IMR-90 (cell line): ENCODE results near the gene LARGE2. TPM values are rescaled to one million over a fixed set of nuclear protein-coding genes. Genes with fewer than 3 reads are reported as not detected.

Experiments used
- ATAC-seq: fragments of 200-7000 bp; cut with Tn5 transposase; 2 replicates; pipeline ENCODE4 v1.9.1; 2020; ENCODE audit warnings: low read depth, mild to moderate bottlenecking, moderate library complexity
- BruUV-seq: library from RNA; stranded (reverse); fragments of 400-500 nt; replicated peaks from 2 replicates; lab custom pipeline; 2021; lab: Mats Ljungman, UMichigan
- CTCF ChIA-PET: fragments of 300-600 bp; formaldehyde crosslinking; extraction: SDS; loops from one replicate; lab custom pipeline; 2021; ENCODE audit warnings: antibody characterized with exemption; lab: Yijun Ruan, JAX
- POLR2A ChIA-PET: fragments of 300-600 bp; sonication (Branson Sonifier 250); formaldehyde crosslinking; loops from one replicate; lab custom pipeline; 2022; ENCODE audit warnings: antibody characterized with exemption; ENCODE audit not compliant: unreplicated experiment; lab: Charles Lee
- DNase-seq: peaks from one replicate; pipeline ENCODE4 v3.0.0; 2013
- H2AFZ ChIP-seq: replicated peaks from 2 replicates; pipeline ENCODE3; 2013; ENCODE audit warnings: low read length, mild to moderate bottlenecking; ENCODE audit not compliant: poor library complexity
- H2AK5ac ChIP-seq: 2 replicates; pipeline ENCODE4 v1.6.1; 2013; ENCODE audit warnings: low read depth, low read length, inconsistent platforms
- H2AK9ac ChIP-seq: replicated peaks from 2 replicates; pipeline ENCODE3; 2013; ENCODE audit warnings: mild to moderate bottlenecking, low read depth, low read length, moderate library complexity; ENCODE audit not compliant: poor library complexity
- H2BK120ac ChIP-seq: 2 replicates; pipeline ENCODE4 v1.6.1; 2013; ENCODE audit warnings: low read depth, low read length, inconsistent platforms
- H2BK15ac ChIP-seq: 3 replicates; pipeline ENCODE4 v1.6.1; 2013; ENCODE audit warnings: low read depth, low read length, inconsistent platforms
- H2BK20ac ChIP-seq: 2 replicates; pipeline ENCODE4 v1.6.1; 2013; ENCODE audit warnings: low read depth, mild to moderate bottlenecking, inconsistent platforms, low read length, moderate library complexity
- H2BK5ac ChIP-seq: 2 replicates; pipeline ENCODE4 v1.6.1; 2013; ENCODE audit warnings: mild to moderate bottlenecking, low read depth, low read length, inconsistent platforms; ENCODE audit not compliant: poor library complexity, severe bottlenecking
- H3K14ac ChIP-seq: replicated peaks from 2 replicates; pipeline ENCODE4 v1.6.1; 2013; ENCODE audit warnings: low read depth, low read length, inconsistent platforms
- H3K18ac ChIP-seq: 2 replicates; pipeline ENCODE4 v1.6.1; 2013; ENCODE audit warnings: low read depth, low read length, control low read depth
- H3K23ac ChIP-seq: 2 replicates; pipeline ENCODE4 v1.6.1; 2013; ENCODE audit warnings: low read depth, low read length, inconsistent platforms
- H3K27ac ChIP-seq: 2 replicates; pipeline ENCODE4 v1.5.1; 2013; ENCODE audit warnings: mild to moderate bottlenecking, control low read depth, low read length; ENCODE audit not compliant: insufficient read depth
- H3K27me3 ChIP-seq: 2 replicates; pipeline ENCODE4 v1.6.1; 2013; ENCODE audit warnings: low read length; ENCODE audit not compliant: control insufficient read depth, insufficient read depth
- H3K36me3 ChIP-seq: 2 replicates; pipeline ENCODE4 v1.6.1; 2013; ENCODE audit warnings: low read length, mixed read lengths; ENCODE audit not compliant: control insufficient read depth, insufficient read depth
- H3K4ac ChIP-seq: 2 replicates; pipeline ENCODE4 v1.6.1; 2013; ENCODE audit warnings: low read depth, low read length, inconsistent platforms
- H3K4me1 ChIP-seq: 2 replicates; pipeline ENCODE4 v1.6.1; 2013; ENCODE audit warnings: low read length, mixed read lengths; ENCODE audit not compliant: control insufficient read depth, insufficient read depth
- H3K4me2 ChIP-seq: 2 replicates; pipeline ENCODE4 v1.6.1; 2013; ENCODE audit warnings: low read depth, mild to moderate bottlenecking, control low read depth, low read length, moderate library complexity
- H3K4me3 ChIP-seq: 2 replicates; pipeline ENCODE4 v1.5.1; 2013; ENCODE audit warnings: low read depth, mild to moderate bottlenecking, control low read depth, low read length, moderate library complexity; ENCODE audit not compliant: insufficient read depth
- H3K56ac ChIP-seq: 2 replicates; pipeline ENCODE4 v1.6.1; 2013; ENCODE audit warnings: low read length, inconsistent platforms; ENCODE audit not compliant: insufficient read depth; ENCODE audit errors: extremely low read depth
- H3K79me1 ChIP-seq, 2 experiments: 2 replicates each; pipeline ENCODE4 v1.6.1; 2013; ENCODE audit warnings: low read length in 2 of 2, inconsistent platforms in 1 of 2, low read depth in 1 of 2
- H3K9ac ChIP-seq: 2 replicates; pipeline ENCODE4 v1.6.1; 2013; ENCODE audit warnings: low read depth, low read length, control low read depth
- H3K9me1 ChIP-seq: 2 replicates; pipeline ENCODE4 v1.6.1; 2013; ENCODE audit warnings: low read length, inconsistent platforms; ENCODE audit not compliant: insufficient read depth
- H3K9me3 ChIP-seq: 2 replicates; pipeline ENCODE4 v1.6.1; 2013; ENCODE audit warnings: low read length; ENCODE audit not compliant: control insufficient read depth, insufficient read depth
- H4K20me1 ChIP-seq: 2 replicates; pipeline ENCODE4 v1.6.1; 2013; ENCODE audit warnings: low read length, inconsistent platforms; ENCODE audit not compliant: insufficient read depth
- H4K5ac ChIP-seq: 2 replicates; pipeline ENCODE4 v1.6.1; 2013; ENCODE audit warnings: mild to moderate bottlenecking, low read depth, low read length, control low read depth
- H4K8ac ChIP-seq, 2 experiments: 2 replicates each; pipeline ENCODE4 v1.6.1; 2013; ENCODE audit warnings: low read depth in 2 of 2, low read length in 2 of 2, control low read depth in 1 of 2, inconsistent platforms in 1 of 2
- H4K91ac ChIP-seq: 2 replicates; pipeline ENCODE4 v1.6.1; 2013; ENCODE audit warnings: low read depth, low read length, inconsistent platforms; ENCODE audit not compliant: insufficient read depth
- BHLHE40 ChIP-seq: fragments of 150-350 bp; IDR thresholded peaks from 2 replicates; pipeline ENCODE4 v1.6.1; 2016; ENCODE audit warnings: mild to moderate bottlenecking, low read depth, low read length
- CEBPB ChIP-seq: IDR thresholded peaks from 2 replicates; pipeline ENCODE4 v1.6.1; 2012; ENCODE audit warnings: low read depth, low read length, improper control_type of control experiment
- CHD1 ChIP-seq: IDR thresholded peaks from 2 replicates; pipeline ENCODE4 v1.6.1; 2012; ENCODE audit warnings: low read depth, low read length, improper control_type of control experiment
- FOS ChIP-seq: fragments of 150-350 bp; IDR thresholded peaks from 2 replicates; pipeline ENCODE4 v1.6.1; 2016; ENCODE audit warnings: low read depth, low read length
- MAFK ChIP-seq: IDR thresholded peaks from 2 replicates; pipeline ENCODE4 v1.6.1; 2012; ENCODE audit warnings: low read depth, low read length, improper control_type of control experiment
- MXI1 ChIP-seq: IDR thresholded peaks from 2 replicates; pipeline ENCODE4 v1.6.1; 2012; ENCODE audit warnings: low read depth, mild to moderate bottlenecking, low read length, moderate library complexity, borderline replicate concordance
- NFE2L2 ChIP-seq: fragments of 150-350 bp; IDR thresholded peaks from 2 replicates; pipeline ENCODE4 v1.6.1; 2016; ENCODE audit warnings: low read depth, mild to moderate bottlenecking, low read length
- POLR2A ChIP-seq: IDR thresholded peaks from 2 replicates; pipeline ENCODE4 v1.6.1; 2012; ENCODE audit warnings: mild to moderate bottlenecking, low read depth, low read length
- RAD21 ChIP-seq: IDR thresholded peaks from 2 replicates; pipeline ENCODE4 v1.6.1; 2012; ENCODE audit warnings: low read length, improper control_type of control experiment
- RCOR1 ChIP-seq: IDR thresholded peaks from 2 replicates; pipeline ENCODE4 v1.6.1; 2012; ENCODE audit warnings: mild to moderate bottlenecking, low read length, improper control_type of control experiment; ENCODE audit not compliant: insufficient replicate concordance
- RFX5 ChIP-seq: IDR thresholded peaks from 2 replicates; pipeline ENCODE4 v1.8.0; 2012; ENCODE audit warnings: low read depth, mild to moderate bottlenecking, low read length, moderate library complexity
- SMC3 ChIP-seq: fragments of 150-350 bp; IDR thresholded peaks from 2 replicates; pipeline ENCODE4 v1.6.1; 2016; ENCODE audit warnings: low read depth, mild to moderate bottlenecking, antibody characterized with exemption, low read length, moderate library complexity
- WGBS, 2 experiments: methylation state at CpG; one replicate each; pipeline versions ENCODE4 v1.1.5 to v1.1.7; 2013; ENCODE audit warnings: missing lambda C conversion rate in 2 of 2; ENCODE audit not compliant: insufficient read length in 1 of 2; ENCODE audit errors: extremely low coverage in 2 of 2; 5-methylcytosine and 5-hydroxymethylcytosine counted together
- dilution Hi-C: fragments of 300-500 bp; cut with HindIII; formaldehyde crosslinking; loops from one replicate; pipeline ENCODE4 v1.14.3; 2018; ENCODE audit warnings: low sequenced_read_pairs; ENCODE audit not compliant: unreplicated experiment
- in situ Hi-C: fragments of 300-500 bp; cut with MboI; formaldehyde crosslinking; loops from 3 replicates; pipeline ENCODE4 v1.14.3; 2019; ENCODE audit warnings: low sequenced_read_pairs, inconsistent platforms, mixed read lengths
- intact Hi-C: fragments of 100-400 bp; cut with micrococcal nuclease; formaldehyde crosslinking; loops from 2 replicates; pipeline ENCODE4 v1.10.0; 2022
- polyA plus RNA-seq, 3 experiments: library from polyadenylated mRNA; depleted of rRNA; stranded (reverse); fragments of >200 nt; gene quantifications; 2 replicates each; pipeline ENCODE4 v1.2.3, GENCODE V29; 2012; ENCODE audit warnings: low replicate concordance in 1 of 3
- total RNA-seq: library from RNA; depleted of rRNA; stranded (reverse); fragments of >200 nt; gene quantifications from 2 replicates; pipeline ENCODE4 v1.2.3, GENCODE V29; 2012
- TF ChIP-seq, protein P1 (sequence below): conservative IDR thresholded peaks from 2 replicates; pipeline ENCODE4 v1.5.1; 2012; ENCODE audit warnings: mild to moderate bottlenecking, low read depth, low read length, improper control_type of control experiment
- TF ChIP-seq, protein P2 (sequence below): fragments of 150-350 bp; IDR thresholded peaks from 2 replicates; pipeline ENCODE4 v1.6.1; 2016; ENCODE audit warnings: low read depth, mild to moderate bottlenecking, low read length, moderate library complexity, borderline replicate concordance
- TF ChIP-seq, protein P3 (sequence below): fragments of 150-350 bp; IDR thresholded peaks from 2 replicates; pipeline ENCODE4 v1.6.1; 2017; ENCODE audit warnings: mild to moderate bottlenecking, antibody characterized with exemption, low read length, low read depth

LARGE2 gene
- total and polyA plus RNA-seq, 2 of the 4 experiments (the other 2 are of a cell fraction) = 0.03 TPM; not detected in 1

DNA sequence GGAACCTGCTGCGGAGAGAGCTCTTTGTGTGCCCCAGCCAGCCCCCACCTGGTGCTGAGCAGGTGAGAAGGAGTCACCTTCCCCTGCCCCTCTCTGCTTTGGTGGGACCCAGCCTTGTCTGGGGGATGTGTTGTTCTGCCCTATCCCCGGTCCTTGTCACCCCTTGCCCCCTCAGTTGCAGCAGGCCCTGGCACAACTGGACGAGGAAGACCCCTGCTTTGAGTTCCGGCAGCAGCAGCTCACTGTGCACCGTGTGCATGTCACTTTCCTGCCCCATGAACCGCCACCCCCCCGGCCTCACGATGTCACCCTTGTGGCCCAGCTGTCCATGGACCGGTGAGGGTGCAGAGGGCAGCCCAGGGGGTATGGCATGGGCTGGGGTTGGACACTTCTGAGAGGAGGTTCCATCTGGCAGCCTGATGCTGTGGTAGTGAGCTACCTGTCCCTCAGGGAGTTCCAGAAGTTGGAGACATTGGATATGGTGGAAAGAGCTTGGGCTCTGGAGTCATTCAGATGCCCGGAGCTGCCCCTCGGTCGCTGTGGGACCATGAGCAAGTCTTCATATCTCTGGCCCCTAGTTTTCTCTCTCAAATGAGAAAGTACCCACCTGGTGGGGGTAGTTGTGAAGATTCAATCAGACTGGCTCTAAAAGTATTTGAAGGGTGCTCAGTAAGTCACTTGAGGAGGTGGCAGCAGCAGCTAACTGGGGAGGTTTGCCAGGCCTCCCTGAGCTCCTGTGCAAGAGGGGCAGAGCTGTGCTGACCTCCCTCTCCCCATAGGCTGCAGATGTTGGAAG is 4.3 kb downstream of the LARGE2 start:
- no peak for DNase-seq
- Histone ChIP-seq H2BK15ac (no peak overlapping the region), H2BK120ac (no peak overlapping the region), H3K4me3 (no peak overlapping the region), H2BK20ac (no peak overlapping the region), H3K9me3 (no peaks in the 10 kb centered on the region), H3K79me1 (no peaks in the 10 kb centered on the region), H3K27ac (no peak overlapping the region), H2AK5ac (no peak overlapping the region), H3K56ac (no peak overlapping the region), H4K91ac (no peak overlapping the region), H2BK5ac (no peak overlapping the region), H4K20me1 (peaks cover 7% of the 10 kb centered on the region), H2AFZ (no peak overlapping the region), H3K9me1 (no peaks in the 10 kb centered on the region), H2AK9ac (no peak overlapping the region), H3K36me3 (peaks cover 6% of the 10 kb centered on the region; the same call in 1 of the 2 replicates), H3K4ac (no peak overlapping the region), H3K23ac (no peak overlapping the region; the same call in 1 of the 2 replicates), H4K5ac (no peak overlapping the region), H3K4me2 (no peak overlapping the region), H3K27me3 (peaks cover 39% of the 10 kb centered on the region), H3K18ac (no peak overlapping the region), H3K14ac (no peak overlapping the region), H4K8ac (no peak overlapping the region), H3K4me1 (no peaks in the 10 kb centered on the region; the same call in 1 of the 2 replicates), H3K9ac (no peak overlapping the region)
- POLR2A ChIA-PET = interaction anchor here (0.6 kb wide), 1 partner anchor 10 kb away, joined by 3 read pairs; no protein-coding TSS in a partner anchor
- no peak for TF ChIP-seq NFE2L2
- no peak for TF ChIP-seq CHD1
- no peak for TF ChIP-seq RCOR1
- TF ChIP-seq, protein P1, sequence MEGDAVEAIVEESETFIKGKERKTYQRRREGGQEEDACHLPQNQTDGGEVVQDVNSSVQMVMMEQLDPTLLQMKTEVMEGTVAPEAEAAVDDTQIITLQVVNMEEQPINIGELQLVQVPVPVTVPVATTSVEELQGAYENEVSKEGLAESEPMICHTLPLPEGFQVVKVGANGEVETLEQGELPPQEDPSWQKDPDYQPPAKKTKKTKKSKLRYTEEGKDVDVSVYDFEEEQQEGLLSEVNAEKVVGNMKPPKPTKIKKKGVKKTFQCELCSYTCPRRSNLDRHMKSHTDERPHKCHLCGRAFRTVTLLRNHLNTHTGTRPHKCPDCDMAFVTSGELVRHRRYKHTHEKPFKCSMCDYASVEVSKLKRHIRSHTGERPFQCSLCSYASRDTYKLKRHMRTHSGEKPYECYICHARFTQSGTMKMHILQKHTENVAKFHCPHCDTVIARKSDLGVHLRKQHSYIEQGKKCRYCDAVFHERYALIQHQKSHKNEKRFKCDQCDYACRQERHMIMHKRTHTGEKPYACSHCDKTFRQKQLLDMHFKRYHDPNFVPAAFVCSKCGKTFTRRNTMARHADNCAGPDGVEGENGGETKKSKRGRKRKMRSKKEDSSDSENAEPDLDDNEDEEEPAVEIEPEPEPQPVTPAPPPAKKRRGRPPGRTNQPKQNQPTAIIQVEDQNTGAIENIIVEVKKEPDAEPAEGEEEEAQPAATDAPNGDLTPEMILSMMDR = no peak
- TF ChIP-seq MAFK = no peak
- TF ChIP-seq MXI1 = no peak
- TF ChIP-seq CEBPB = no peak
- TF ChIP-seq, protein P2, sequence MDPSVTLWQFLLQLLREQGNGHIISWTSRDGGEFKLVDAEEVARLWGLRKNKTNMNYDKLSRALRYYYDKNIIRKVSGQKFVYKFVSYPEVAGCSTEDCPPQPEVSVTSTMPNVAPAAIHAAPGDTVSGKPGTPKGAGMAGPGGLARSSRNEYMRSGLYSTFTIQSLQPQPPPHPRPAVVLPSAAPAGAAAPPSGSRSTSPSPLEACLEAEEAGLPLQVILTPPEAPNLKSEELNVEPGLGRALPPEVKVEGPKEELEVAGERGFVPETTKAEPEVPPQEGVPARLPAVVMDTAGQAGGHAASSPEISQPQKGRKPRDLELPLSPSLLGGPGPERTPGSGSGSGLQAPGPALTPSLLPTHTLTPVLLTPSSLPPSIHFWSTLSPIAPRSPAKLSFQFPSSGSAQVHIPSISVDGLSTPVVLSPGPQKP = no peak
- TF ChIP-seq FOS = no peak
- TF ChIP-seq SMC3 = no peak
- no peak for TF ChIP-seq RAD21
- TF ChIP-seq, protein P3, sequence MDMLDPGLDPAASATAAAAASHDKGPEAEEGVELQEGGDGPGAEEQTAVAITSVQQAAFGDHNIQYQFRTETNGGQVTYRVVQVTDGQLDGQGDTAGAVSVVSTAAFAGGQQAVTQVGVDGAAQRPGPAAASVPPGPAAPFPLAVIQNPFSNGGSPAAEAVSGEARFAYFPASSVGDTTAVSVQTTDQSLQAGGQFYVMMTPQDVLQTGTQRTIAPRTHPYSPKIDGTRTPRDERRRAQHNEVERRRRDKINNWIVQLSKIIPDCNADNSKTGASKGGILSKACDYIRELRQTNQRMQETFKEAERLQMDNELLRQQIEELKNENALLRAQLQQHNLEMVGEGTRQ = no peak
- TF ChIP-seq BHLHE40 = no peak
- TF ChIP-seq POLR2A = no peak
- TF ChIP-seq RFX5 = no peak
- no TSS peak for BruUV-seq
- in situ Hi-C loops (no loop called here), intact Hi-C loops (no loop called here), dilution Hi-C loops (no loop called here)
- CTCF ChIA-PET = no interaction called here
- 100% methylated on average over 4 of the region's 12 CpGs; no CpG with 5 or more reads in 1 of the 2 experiments for WGBS, 2 experiments
- ATAC-seq = no peak
